Peyer's patch (tissue), 4 donors: ENCODE data around the gene LEPR. TPM values are rescaled to one million over a fixed set of nuclear protein-coding genes. Genes with fewer than 3 reads are reported as not detected.

Experiments used
- DNase-seq, 3 donors: peaks; one replicate each; pipeline ENCODE4 v3.0.0-alpha.2; 2017 to 2019
- H3K27ac ChIP-seq, 4 donors: fragments of 200-600 bp; sonication (generic); one replicate each; pipeline ENCODE4 v1.5.1; 2016 to 2019
- H3K27me3 ChIP-seq, 2 donors: fragments of 200-600 bp; sonication (generic); one replicate each; pipeline ENCODE4 v1.5.1; 2019
- H3K36me3 ChIP-seq, 3 donors: fragments of 200-600 bp; sonication (generic); one replicate each; pipeline ENCODE4 v1.5.1; 2016 to 2019
- H3K4me1 ChIP-seq, 4 donors: fragments of 200-600 bp; sonication (generic); one replicate each; pipeline ENCODE4 v1.5.1; 2016 to 2019
- H3K4me3 ChIP-seq, 4 donors: fragments of 200-600 bp; sonication (generic); 1 replicate in 3 of 4; 2 replicates in 1 of 4; pipeline ENCODE4 v1.5.1; 2016 to 2019; ENCODE audit warnings: mild to moderate bottlenecking in 1 of 4
- H3K9me3 ChIP-seq, 4 donors: fragments of 200-600 bp; sonication (generic); one replicate each; pipeline ENCODE4 v1.5.1; 2016 to 2019; ENCODE audit warnings: mild to moderate bottlenecking in 1 of 4
- POLR2A ChIP-seq, 2 donors: fragments of 450-650 bp; IDR thresholded peaks; one replicate each; pipeline ENCODE4 v1.5.1; 2017; ENCODE audit warnings: antibody characterized with exemption in 2 of 2, mild to moderate bottlenecking in 2 of 2, moderate library complexity in 2 of 2
- total RNA-seq, 4 donors: library from RNA; depleted of rRNA; stranded (reverse); fragments of >200 nt; gene quantifications; one replicate each; pipeline ENCODE4 v1.1.0, GENCODE V29; 2016
- TF ChIP-seq, protein P1 (sequence below), 6 experiments: fragments of 450-650 bp in 4 of 6; fragments of 200-600 bp in 2 of 6; sonication (generic) in 1 of 6; IDR thresholded peaks; one replicate each; pipeline ENCODE4 v1.5.1; 2017 to 2019; ENCODE audit warnings: antibody characterized with exemption in 6 of 6, mild to moderate bottlenecking in 3 of 6, moderate library complexity in 1 of 6

The LEPR gene
- total RNA-seq, 4 donors from 2014 or later = 4.1 to 22.0 (median 9.9) TPM

DNA sequence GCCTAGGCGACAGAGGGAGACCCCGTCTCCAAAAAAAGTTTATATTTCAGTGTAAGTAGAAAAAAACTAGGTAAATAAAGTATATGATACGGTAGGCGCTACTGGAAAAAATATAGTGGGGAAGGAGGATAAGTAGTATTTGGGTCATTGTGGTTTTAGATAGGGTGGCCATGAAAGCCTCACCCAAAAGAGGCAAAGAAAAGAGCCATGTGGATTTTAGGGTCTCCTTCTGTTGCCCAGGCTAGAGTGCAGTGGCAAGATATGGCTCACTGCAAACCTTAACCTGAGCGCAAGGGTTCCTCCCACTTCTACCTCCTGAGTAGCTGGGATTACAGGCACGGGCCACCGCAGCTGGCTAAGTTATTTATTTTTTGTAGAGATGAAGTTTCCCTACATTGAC, 17.1 kb downstream of the LEPR start:
- no peaks in the 10 kb centered on the region for H3K27me3 ChIP-seq
- TF ChIP-seq, protein P1, sequence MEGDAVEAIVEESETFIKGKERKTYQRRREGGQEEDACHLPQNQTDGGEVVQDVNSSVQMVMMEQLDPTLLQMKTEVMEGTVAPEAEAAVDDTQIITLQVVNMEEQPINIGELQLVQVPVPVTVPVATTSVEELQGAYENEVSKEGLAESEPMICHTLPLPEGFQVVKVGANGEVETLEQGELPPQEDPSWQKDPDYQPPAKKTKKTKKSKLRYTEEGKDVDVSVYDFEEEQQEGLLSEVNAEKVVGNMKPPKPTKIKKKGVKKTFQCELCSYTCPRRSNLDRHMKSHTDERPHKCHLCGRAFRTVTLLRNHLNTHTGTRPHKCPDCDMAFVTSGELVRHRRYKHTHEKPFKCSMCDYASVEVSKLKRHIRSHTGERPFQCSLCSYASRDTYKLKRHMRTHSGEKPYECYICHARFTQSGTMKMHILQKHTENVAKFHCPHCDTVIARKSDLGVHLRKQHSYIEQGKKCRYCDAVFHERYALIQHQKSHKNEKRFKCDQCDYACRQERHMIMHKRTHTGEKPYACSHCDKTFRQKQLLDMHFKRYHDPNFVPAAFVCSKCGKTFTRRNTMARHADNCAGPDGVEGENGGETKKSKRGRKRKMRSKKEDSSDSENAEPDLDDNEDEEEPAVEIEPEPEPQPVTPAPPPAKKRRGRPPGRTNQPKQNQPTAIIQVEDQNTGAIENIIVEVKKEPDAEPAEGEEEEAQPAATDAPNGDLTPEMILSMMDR (IDR thresholded peaks at IDR 0.05) = no peak
- no peak for TF ChIP-seq POLR2A (IDR thresholded peaks at IDR 0.05)
- H3K4me3 ChIP-seq = no peak overlapping the region
- no peaks in the 10 kb centered on the region for H3K36me3 ChIP-seq
- no peak overlapping the region for H3K27ac ChIP-seq
- DNase-seq = no peak
- no peaks in the 10 kb centered on the region for H3K4me1 ChIP-seq
- H3K9me3 ChIP-seq = no peaks in the 10 kb centered on the region

DNA sequence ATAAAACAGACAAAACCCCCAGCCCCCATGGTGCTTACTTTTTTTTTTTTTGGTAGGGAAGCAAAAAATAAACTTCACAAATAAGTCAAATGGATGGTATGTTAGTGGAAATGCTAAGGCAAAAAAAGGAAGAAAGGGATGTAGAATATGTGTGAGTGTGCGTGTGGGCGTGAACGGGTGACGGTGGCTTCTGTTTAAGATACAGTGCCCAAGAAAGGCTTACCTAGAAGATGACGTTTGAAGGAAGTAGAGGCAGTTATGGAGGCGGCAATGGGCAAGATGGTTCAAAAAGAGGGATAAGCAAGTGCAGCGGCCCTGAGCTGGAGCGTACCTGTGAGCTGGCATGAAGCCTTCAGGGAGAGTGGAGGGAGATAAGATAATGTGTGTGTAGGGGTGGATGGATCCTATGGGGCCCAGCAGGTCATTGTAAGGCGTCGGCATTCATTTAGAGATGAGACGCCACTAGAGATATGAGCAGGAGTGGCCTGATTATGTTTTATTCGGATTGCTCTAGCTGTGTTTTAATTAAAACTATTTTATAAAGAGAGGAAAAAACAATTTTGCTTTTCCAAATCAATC, 19.9 kb downstream of the LEPR start:
- H3K9me3 ChIP-seq = no peaks in the 10 kb centered on the region
- DNase-seq = no peak
- H3K27me3 ChIP-seq = no peaks in the 10 kb centered on the region
- no peaks in the 10 kb centered on the region for H3K4me1 ChIP-seq
- H3K36me3 ChIP-seq = no peaks in the 10 kb centered on the region
- TF ChIP-seq POLR2A (IDR thresholded peaks at IDR 0.05) = no peak
- TF ChIP-seq, protein P1 (IDR thresholded peaks at IDR 0.05) = no peak
- H3K4me3 ChIP-seq = no peak overlapping the region
- H3K27ac ChIP-seq = no peak overlapping the region

DNA sequence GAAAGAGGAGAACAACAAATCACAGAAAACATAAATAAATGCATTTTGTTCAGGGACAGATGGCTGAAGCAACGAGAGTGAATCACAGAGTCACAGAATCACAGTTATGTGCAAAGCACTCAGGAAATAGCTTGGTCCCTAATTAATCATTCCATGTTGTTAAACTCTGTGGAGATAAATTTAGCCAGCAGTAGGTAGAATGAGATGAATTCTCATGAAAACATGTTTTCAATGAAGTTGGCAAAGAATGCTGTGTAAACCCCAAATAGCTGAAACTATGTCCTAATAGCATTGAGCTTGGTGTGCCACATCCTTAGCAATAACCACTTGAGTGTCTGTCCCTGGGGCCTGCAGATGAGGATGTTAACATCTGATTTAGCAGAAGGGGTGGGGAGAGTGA, 20.4 kb downstream of the LEPR start:
- H3K27me3 ChIP-seq = no peaks in the 10 kb centered on the region
- no peak for DNase-seq
- H3K4me3 ChIP-seq = no peak overlapping the region
- no peaks in the 10 kb centered on the region for H3K9me3 ChIP-seq
- H3K27ac ChIP-seq = no peak overlapping the region
- no peaks in the 10 kb centered on the region for H3K36me3 ChIP-seq
- H3K4me1 ChIP-seq = no peaks in the 10 kb centered on the region
- no peak for TF ChIP-seq POLR2A (IDR thresholded peaks at IDR 0.05)
- TF ChIP-seq, protein P1 (IDR thresholded peaks at IDR 0.05) = no peak

DNA sequence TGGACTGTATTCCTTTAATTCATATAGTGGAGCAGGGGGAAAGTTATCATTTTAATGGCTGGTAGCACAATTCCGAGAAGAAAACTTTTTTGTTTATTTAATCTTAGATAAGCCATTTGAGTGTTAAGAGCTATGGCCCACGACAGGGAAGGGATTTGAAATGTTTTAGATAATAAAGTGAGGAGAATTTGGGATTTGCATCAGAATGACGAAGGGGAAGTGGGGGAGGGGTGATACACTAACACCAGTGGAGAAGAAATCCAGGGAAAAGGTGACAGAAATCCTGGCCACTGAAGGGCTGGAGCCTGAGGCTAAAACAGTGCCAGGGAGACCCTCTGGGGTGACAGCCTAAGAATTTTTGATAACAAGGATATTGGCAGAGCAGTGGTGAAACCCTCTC, 21.0 kb downstream of the LEPR start:
- Histone ChIP-seq H3K27ac (no peak overlapping the region), H3K9me3 (no peaks in the 10 kb centered on the region)

DNA sequence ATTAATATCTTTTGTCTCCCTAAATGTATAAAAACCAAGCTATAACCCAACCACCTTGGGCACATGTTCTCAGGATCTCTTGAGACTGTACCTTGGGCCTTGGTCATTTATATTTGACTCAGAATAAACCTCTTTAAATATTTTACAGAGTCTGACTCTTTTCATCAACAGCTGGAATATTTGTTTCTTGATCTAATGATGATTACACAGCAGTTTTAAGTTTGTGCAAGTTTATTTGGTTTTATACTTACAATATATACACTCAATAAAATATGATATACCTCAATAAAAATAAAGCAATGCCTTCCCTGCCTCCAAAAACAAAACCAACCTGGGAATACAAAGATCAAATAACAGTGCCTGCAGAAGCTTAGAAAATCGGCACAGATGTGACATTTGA, 22.0 kb downstream of the LEPR start:
- no peak for TF ChIP-seq POLR2A (IDR thresholded peaks at IDR 0.05)
- TF ChIP-seq, protein P1 (IDR thresholded peaks at IDR 0.05) = no peak
- Histone ChIP-seq H3K27ac (no peak overlapping the region), H3K9me3 (no peaks in the 10 kb centered on the region), H3K4me3 (no peak overlapping the region), H3K27me3 (no peaks in the 10 kb centered on the region), H3K4me1 (no peaks in the 10 kb centered on the region), H3K36me3 (no peaks in the 10 kb centered on the region)
- no peak for DNase-seq

More for the DNA sequence above, 21.0 kb downstream of the LEPR start:
- H3K36me3 ChIP-seq = no peaks in the 10 kb centered on the region
- no peak for DNase-seq
- TF ChIP-seq, protein P1 (IDR thresholded peaks at IDR 0.05) = no peak
- TF ChIP-seq POLR2A (IDR thresholded peaks at IDR 0.05) = no peak
- no peaks in the 10 kb centered on the region for H3K27me3 ChIP-seq
- no peaks in the 10 kb centered on the region for H3K4me1 ChIP-seq
- H3K4me3 ChIP-seq = no peak overlapping the region

DNA sequence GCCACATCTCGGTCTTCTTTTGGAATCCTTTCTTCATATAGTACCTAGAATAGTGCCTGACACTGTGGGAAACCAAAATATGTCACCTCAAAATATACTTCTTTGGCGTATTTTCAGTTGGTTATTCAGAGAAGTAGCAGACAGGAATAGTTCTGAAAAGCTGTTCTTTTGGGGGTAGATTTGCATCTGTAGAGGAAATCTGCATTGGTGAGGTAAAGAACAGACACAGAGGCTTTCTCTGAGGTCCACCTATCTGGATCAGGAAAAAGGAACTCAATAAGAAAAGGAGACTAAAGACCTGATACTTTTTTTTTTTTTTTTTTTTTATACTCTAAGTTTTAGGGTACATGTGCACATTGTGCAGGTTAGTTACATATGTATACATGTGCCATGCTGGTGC, 23.2 kb downstream of the LEPR start:
- H3K4me1 ChIP-seq = no peaks in the 10 kb centered on the region
- no peaks in the 10 kb centered on the region for H3K36me3 ChIP-seq
- no peaks in the 10 kb centered on the region for H3K27me3 ChIP-seq
- no peaks in the 10 kb centered on the region for H3K9me3 ChIP-seq
- no peak for TF ChIP-seq POLR2A (IDR thresholded peaks at IDR 0.05)
- TF ChIP-seq, protein P1 (IDR thresholded peaks at IDR 0.05) = no peak
- no peak for DNase-seq
- no peak overlapping the region for H3K4me3 ChIP-seq
- H3K27ac ChIP-seq = no peak overlapping the region
